ENCODE measurements around the gene CCL16. TPM values are rescaled to one million over a fixed set of nuclear protein-coding genes. Genes with fewer than 3 reads are reported as not detected.
"Not testable (repeated sequence)": the region's sequence is repeated elsewhere in the genome, so short reads cannot be mapped to it uniquely, and the experiment has no call there.

Gene CCL16
- total RNA-seq, 2 experiments from 2014 or later, result not detected

GRCh38 chr17:36016555-36016954, 35.3 kb upstream of the CCL16 start:
- H3K36me3 ChIP-seq (ENCODE audit: insufficient read depth, low read length), result no peaks in the 10 kb centered on the region
- CTCF ChIA-PET (ENCODE audit: unreplicated experiment), result no interaction called here
- no peak overlapping the region for H3K4me3 ChIP-seq (ENCODE audit: low read depth, low read length, poor library complexity, severe bottlenecking)
- no peak overlapping the region for H3K27ac ChIP-seq (ENCODE audit: low read depth, low read length, poor library complexity, severe bottlenecking)
- no peaks in the 10 kb centered on the region for H4K20me1 ChIP-seq (ENCODE audit: insufficient read depth, low read length)
- no peaks in the 10 kb centered on the region for H3K4me1 ChIP-seq (ENCODE audit: insufficient read depth, low read length, poor library complexity, severe bottlenecking)
- no TSS peak for BruUV-seq (replicated peaks)
- H2AFZ ChIP-seq (ENCODE audit: low read length), result no peak overlapping the region
- intact Hi-C loops (cut with micrococcal nuclease; ENCODE audit: unreplicated experiment), result no loop called here
- H3K79me2 ChIP-seq (ENCODE audit: insufficient read depth, low read depth, low read length), result no peaks in the 10 kb centered on the region
- no peaks in the 10 kb centered on the region for H3K9me2 ChIP-seq (ENCODE audit: insufficient read depth, low read length)
- TF ChIP-seq CTCF (conservative IDR thresholded peaks at IDR 0.05; ENCODE audit: low read length) (no peak), EZH2phosphoT487 (IDR thresholded peaks at IDR 0.05; ENCODE audit: borderline replicate concordance, low read depth, low read length) (no peak)
- no peak overlapping the region for H3K4me2 ChIP-seq (ENCODE audit: low read length)
- DNase-seq (ENCODE audit: low spot score), result no peak
- H3K9me3 ChIP-seq (ENCODE audit: low read length), result no peaks in the 10 kb centered on the region
- POLR2A ChIA-PET, result no interaction called here

GRCh38 chr17:36015895-36016294, 34.6 kb upstream of the CCL16 start:
- H3K27ac ChIP-seq (ENCODE audit: low read depth, low read length, poor library complexity, severe bottlenecking); H4K20me1 ChIP-seq (ENCODE audit: insufficient read depth, low read length); intact Hi-C loops (cut with micrococcal nuclease; ENCODE audit: unreplicated experiment); H3K4me3 ChIP-seq (ENCODE audit: low read depth, low read length, poor library complexity, severe bottlenecking); H3K4me1 ChIP-seq (ENCODE audit: insufficient read depth, low read length, poor library complexity, severe bottlenecking); H3K4me2 ChIP-seq (ENCODE audit: low read length); CTCF ChIA-PET (ENCODE audit: unreplicated experiment); H3K79me2 ChIP-seq (ENCODE audit: insufficient read depth, low read depth, low read length); H3K9me2 ChIP-seq (ENCODE audit: insufficient read depth, low read length); BruUV-seq (replicated peaks); DNase-seq (ENCODE audit: low spot score); H3K36me3 ChIP-seq (ENCODE audit: insufficient read depth, low read length); H3K9me3 ChIP-seq (ENCODE audit: low read length); H2AFZ ChIP-seq (ENCODE audit: low read length): not testable (repeated sequence)
- POLR2A ChIA-PET, result interaction anchor here (0.8 kb wide), 1 partner anchor 11 kb away, joined by 3 read pairs; no protein-coding TSS in a partner anchor

- no TSS peak for BruUV-seq (replicated peaks)
- CTCF ChIA-PET (ENCODE audit: unreplicated experiment), result no interaction called here
- POLR2A ChIA-PET, result interaction anchor here (0.8 kb wide), 1 partner anchor 12 kb away, joined by 3 read pairs; no protein-coding TSS in a partner anchor
Observed at GRCh38 chr17:36014946-36015345, 33.6 kb upstream of the CCL16 start.

More at GRCh38 chr17:36014946-36015345, 33.6 kb upstream of the CCL16 start:
- no peak for DNase-seq (ENCODE audit: low spot score)
- intact Hi-C loops (cut with micrococcal nuclease; ENCODE audit: unreplicated experiment), result no loop called here
- H3K9me3 ChIP-seq (ENCODE audit: low read length), result no peaks in the 10 kb centered on the region
- H3K4me3 ChIP-seq (ENCODE audit: low read depth, low read length, poor library complexity, severe bottlenecking), result no peak overlapping the region
- no peak overlapping the region for H3K27ac ChIP-seq (ENCODE audit: low read depth, low read length, poor library complexity, severe bottlenecking)
- no peaks in the 10 kb centered on the region for H3K4me1 ChIP-seq (ENCODE audit: insufficient read depth, low read length, poor library complexity, severe bottlenecking)
- no peaks in the 10 kb centered on the region for H3K9me2 ChIP-seq (ENCODE audit: insufficient read depth, low read length)
- no peaks in the 10 kb centered on the region for H4K20me1 ChIP-seq (ENCODE audit: insufficient read depth, low read length)
- no peaks in the 10 kb centered on the region for H3K79me2 ChIP-seq (ENCODE audit: insufficient read depth, low read depth, low read length)
- TF ChIP-seq EZH2phosphoT487 (IDR thresholded peaks at IDR 0.05; ENCODE audit: borderline replicate concordance, low read depth, low read length) (no peak), CTCF (conservative IDR thresholded peaks at IDR 0.05; ENCODE audit: low read length) (no peak)
- H2AFZ ChIP-seq (ENCODE audit: low read length), result no peak overlapping the region
- no peaks in the 10 kb centered on the region for H3K36me3 ChIP-seq (ENCODE audit: insufficient read depth, low read length)
- no peak overlapping the region for H3K4me2 ChIP-seq (ENCODE audit: low read length)
